H1 (cell line): ENCODE results near the gene CAST. TPM values are rescaled to one million over a fixed set of nuclear protein-coding genes. Genes with fewer than 3 reads are reported as not detected.

Experiments
- CHD7 ChIP-seq: fragments of 300-600 bp; sonication (generic); IDR thresholded peaks from 2 replicates; pipeline ENCODE4 v1.7.1; 2012; ENCODE audit warnings: low read length, moderate library complexity, mild to moderate bottlenecking, inconsistent platforms; ENCODE audit not compliant: insufficient replicate concordance
- EGR1 ChIP-seq: IDR thresholded peaks from 2 replicates; pipeline ENCODE4 v1.6.1; 2011; ENCODE audit warnings: low read depth, low read length, borderline replicate concordance
- KDM4A ChIP-seq: IDR thresholded peaks from one replicate; pipeline ENCODE4 v1.7.1; 2012; ENCODE audit warnings: low read depth, mild to moderate bottlenecking, moderate library complexity, low read length, inconsistent platforms; ENCODE audit not compliant: severe bottlenecking
- MAFK ChIP-seq: IDR thresholded peaks from 2 replicates; pipeline ENCODE4 v1.6.1; 2012; ENCODE audit warnings: low read depth, mild to moderate bottlenecking, improper control_type of control experiment, low read length
- NANOG ChIP-seq: IDR thresholded peaks from 2 replicates; pipeline ENCODE4 v1.6.1; 2011; ENCODE audit warnings: low read length, low read depth, mild to moderate bottlenecking, inconsistent platforms; ENCODE audit not compliant: insufficient read depth, poor library complexity, severe bottlenecking
- RNF2 ChIP-seq: fragments of 200-900, 300-1000 bp; sonication (generic); IDR thresholded peaks from 2 replicates; pipeline ENCODE4 v1.7.1; 2016; ENCODE audit warnings: borderline replicate concordance, low read depth, mild to moderate bottlenecking, antibody characterized with exemption, low read length; ENCODE audit not compliant: poor library complexity, severe bottlenecking; ENCODE audit errors: missing control alignments
- TAF7 ChIP-seq: optimal IDR thresholded peaks from 2 replicates; pipeline ENCODE3; 2011; ENCODE audit warnings: low read depth, mild to moderate bottlenecking, inconsistent platforms, low read length, moderate library complexity, borderline replicate concordance
- TEAD4 ChIP-seq: IDR thresholded peaks from 2 replicates; pipeline ENCODE4 v1.6.1; 2012; ENCODE audit warnings: low read depth, low read length, inconsistent platforms, mixed read lengths
- ZNF274 ChIP-seq: IDR thresholded peaks from 2 replicates; pipeline ENCODE4 v1.7.0; 2012; ENCODE audit warnings: low read length, borderline replicate concordance; ENCODE audit errors: extremely low read depth
- polyA plus RNA-seq, 7 experiments: library from polyadenylated mRNA; depleted of rRNA in 3 of 7; stranded (reverse) in 5 of 7; unstranded in 2 of 7; fragments of >200 nt in 5 of 7; fragments of 200-250 nt in 2 of 7; gene quantifications; 1 replicate in 5 of 7; 2 replicates in 1 of 7; 4 replicates in 1 of 7; pipeline versions ENCODE4 v1.2.1 to v1.2.3, GENCODE V29; 2011 to 2013; ENCODE audit warnings: missing spikeins in 2 of 7, mixed read lengths in 2 of 7
- total RNA-seq: library from RNA; stranded (reverse); fragmentation: NEBNext Ultra II Directional; extraction: Animal tissue kit (Norgen Biotek cat#: 25700); gene quantifications from 2 replicates; pipeline ENCODE4 v1.2.1, GENCODE V29; 2021

CAST gene
- total and polyA plus RNA-seq, 2 of the 8 experiments (the other 6 are each of a cell fraction or from before 2014, with no cell fraction given) = 9.0 to 48.2 TPM

DNA sequence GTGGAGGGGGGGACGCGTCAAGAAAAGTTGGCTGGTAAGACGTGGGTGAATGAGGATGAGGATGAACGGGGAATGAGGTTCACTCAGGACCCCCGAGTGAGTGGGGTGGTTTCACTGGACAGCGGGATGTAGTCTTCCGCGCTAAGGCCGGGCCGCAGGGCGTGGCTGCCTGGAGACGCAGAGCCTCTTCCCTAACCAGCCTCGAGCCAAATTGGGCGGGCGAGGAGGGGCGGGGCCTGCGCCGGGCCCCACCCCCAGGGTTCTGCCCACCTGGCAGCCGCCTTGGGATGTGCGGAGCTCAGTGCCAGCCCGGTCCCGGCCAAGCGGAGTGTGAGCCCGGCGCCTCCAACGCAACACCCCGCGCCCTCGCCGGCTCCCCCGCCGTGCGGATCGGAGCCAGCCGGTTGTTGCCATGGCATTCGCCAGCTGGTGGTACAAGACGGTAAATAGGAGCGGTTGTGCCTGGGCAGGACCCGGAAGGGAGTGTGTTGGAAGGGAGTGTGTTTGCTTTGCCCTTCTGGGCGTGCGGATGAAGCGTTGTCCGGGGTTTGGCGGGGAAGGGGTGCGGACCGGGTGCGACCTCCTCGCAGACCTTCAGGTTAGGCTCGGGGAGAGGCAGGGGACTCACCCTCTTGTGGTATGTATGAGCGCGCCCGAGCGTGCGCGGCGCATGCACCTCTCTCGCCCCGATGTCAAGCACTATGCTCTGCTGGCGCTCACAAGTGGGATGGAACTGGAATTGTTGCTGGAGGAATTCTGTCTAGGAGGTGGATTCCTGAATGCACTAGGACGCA is 746 bp downstream of the CAST start (continued):
- TF ChIP-seq CHD7 (no peak), TEAD4 (no peak), KDM4A (peak; percentile 79), ZNF274 (no peak), MAFK (no peak), RNF2 (no peak), TAF7 (peak; percentile 39), EGR1 (no peak), NANOG (no peak)
